ENCODE results near the gene NEU2. TPM values are rescaled to one million over a fixed set of nuclear protein-coding genes. Genes with fewer than 3 reads are reported as not detected.

NEU2 gene
- total and polyA plus RNA-seq, 2 of the 13 experiments (the other 11 are each of a cell fraction or from before 2014, with no cell fraction given), result not detected

- peaks cover 45% of the 10 kb centered on the region for H3K4me1 ChIP-seq (ENCODE audit: insufficient read depth, low read length)
- H3K27me3 ChIP-seq (ENCODE audit: control insufficient read depth in 1 of 2, insufficient read depth in 2 of 2, low read length in 2 of 2), result no peaks in the 10 kb centered on the region
- WGBS (ENCODE audit: low lambda C conversion rate), result 89% methylated on average over 9 of the region's 9 CpGs
- intact Hi-C loops (cut with micrococcal nuclease; ENCODE audit: unreplicated experiment), result no loop called here
- no peak for FAIRE-seq
- no peak for DNase-seq (ENCODE audit: low spot score)
- H3K9me3 ChIP-seq (ENCODE audit: low read length), result peaks cover 5% of the 10 kb centered on the region
- TF ChIP-seq ZNF138 (CRISPR knock-in tag; IDR thresholded peaks at IDR 0.05; ENCODE audit: low read depth), result no peak
- TF ChIP-seq KDM5B (CRISPR knock-in tag; IDR thresholded peaks at IDR 0.05; ENCODE audit: borderline replicate concordance), result 0 out of 2 replicates have a peak, but pooled peaks have one; percentile 29
- TF ChIP-seq PITX1 (CRISPR knock-in tag; IDR thresholded peaks at IDR 0.05), result no peak
- no peak for TF ChIP-seq ZNF256 (CRISPR knock-in tag; conservative IDR thresholded peaks at IDR 0.05)
- no peak overlapping the region for H3K9ac ChIP-seq (ENCODE audit: insufficient read depth, low read depth, low read length)
- BruUV-seq (replicated peaks), result no TSS peak
- peaks cover 2 to 3% of the 10 kb centered on the region in 2 experiments; a peak in 1 of 5 replicates for H3K36me3 ChIP-seq (replicated peaks in 1 of 2; ENCODE audit: control insufficient read depth in 1 of 2, insufficient read depth in 2 of 2, low read length in 2 of 2)
- H3K79me2 ChIP-seq (ENCODE audit: insufficient read depth, low read length), result no peaks in the 10 kb centered on the region
- POLR2A ChIA-PET, result no interaction called here
- no peak overlapping the region for H3K27ac ChIP-seq (ENCODE audit: extremely low read length, insufficient read depth, low read length)
- no peak for ATAC-seq
- in situ Hi-C loops (cut with HindIII; ENCODE audit: extremely low pct_ligation_motif_present, low pct_unique_long_range_greater_than_20kb), result no loop called here
- CTCF ChIA-PET (ENCODE audit: low intra/inter-chr PET ratio, low total read pairs), result no interaction called here
- no peak overlapping the region for H3K4me3 ChIP-seq (replicated peaks in 1 of 3; ENCODE audit: insufficient read depth in 1 of 3, low read depth in 2 of 3, low read length in 3 of 3)
- H3K4me2 ChIP-seq (ENCODE audit: low read depth, low read length), result no peak overlapping the region
- H4K20me1 ChIP-seq (ENCODE audit: insufficient read depth, low read length), result no peaks in the 10 kb centered on the region
- H2AFZ ChIP-seq (ENCODE audit: low read length), result no peak overlapping the region
These were observed 36.4 kb downstream of the NEU2 start for GRCh38 chr2:233068762-233069418.

GRCh38 chr2:233072838-233073237, 40.4 kb downstream of the NEU2 start:
- no peak overlapping the region for H3K4me3 ChIP-seq (replicated peaks in 1 of 3; ENCODE audit: insufficient read depth in 1 of 3, low read depth in 2 of 3, low read length in 3 of 3)
- no peaks in the 10 kb centered on the region for H4K20me1 ChIP-seq (ENCODE audit: insufficient read depth, low read length)
- H3K4me2 ChIP-seq (ENCODE audit: low read depth, low read length), result no peak overlapping the region
- in situ Hi-C loops (cut with HindIII; ENCODE audit: extremely low pct_ligation_motif_present, low pct_unique_long_range_greater_than_20kb) (no loop called here), intact Hi-C loops (cut with micrococcal nuclease; ENCODE audit: unreplicated experiment) (no loop called here)
- peaks cover 5% of the 10 kb centered on the region for H3K9me3 ChIP-seq (ENCODE audit: low read length)
- no peak overlapping the region for H3K9ac ChIP-seq (ENCODE audit: insufficient read depth, low read depth, low read length)
- ATAC-seq (peak; percentile 55; the same call in 1 of the 3 replicates), FAIRE-seq (no peak), DNase-seq (ENCODE audit: low spot score) (no peak)
- no TSS peak for BruUV-seq (replicated peaks)
- H3K36me3 ChIP-seq (replicated peaks in 1 of 2; ENCODE audit: control insufficient read depth in 1 of 2, insufficient read depth in 2 of 2, low read length in 2 of 2), result peaks cover 2 to 8% of the 10 kb centered on the region in 2 experiments; a peak in 2 of 5 replicates
- H3K27ac ChIP-seq (ENCODE audit: extremely low read length, insufficient read depth, low read length), result no peak overlapping the region
- POLR2A ChIA-PET, result no interaction called here
- CTCF ChIA-PET (ENCODE audit: low intra/inter-chr PET ratio, low total read pairs), result no interaction called here
- no peaks in the 10 kb centered on the region for H3K79me2 ChIP-seq (ENCODE audit: insufficient read depth, low read length)
- TF ChIP-seq ZNF687 (CRISPR knock-in tag; IDR thresholded peaks at IDR 0.05) (peak; percentile 22; the same call in 1 of the 2 replicates), JUN (CRISPR knock-in tag; IDR thresholded peaks at IDR 0.05) (no peak), SALL1 (CRISPR knock-in tag; IDR thresholded peaks at IDR 0.05) (peak; percentile 37; the same call in 1 of the 2 replicates), HNRNPH1 (optimal IDR thresholded peaks at IDR 0.05; ENCODE audit: low read depth, low read length) (no peak)
- 94% methylated on average over 4 of the region's 4 CpGs for WGBS (ENCODE audit: low lambda C conversion rate)
- H3K4me1 ChIP-seq (ENCODE audit: insufficient read depth, low read length), result peaks cover 19% of the 10 kb centered on the region
- H2AFZ ChIP-seq (ENCODE audit: low read length), result no peak overlapping the region
- no peaks in the 10 kb centered on the region for H3K27me3 ChIP-seq (ENCODE audit: control insufficient read depth in 1 of 2, insufficient read depth in 2 of 2, low read length in 2 of 2)

Data from HepG2 (cell line).